ENCODE measurements around the gene ENOX2. TPM values are rescaled to one million over a fixed set of nuclear protein-coding genes. Genes with fewer than 3 reads are reported as not detected.

Gene ENOX2
- total RNA-seq, 4 donors from 2014 or later, result 10.2 to 27.0 (median 12.9) TPM

DNA sequence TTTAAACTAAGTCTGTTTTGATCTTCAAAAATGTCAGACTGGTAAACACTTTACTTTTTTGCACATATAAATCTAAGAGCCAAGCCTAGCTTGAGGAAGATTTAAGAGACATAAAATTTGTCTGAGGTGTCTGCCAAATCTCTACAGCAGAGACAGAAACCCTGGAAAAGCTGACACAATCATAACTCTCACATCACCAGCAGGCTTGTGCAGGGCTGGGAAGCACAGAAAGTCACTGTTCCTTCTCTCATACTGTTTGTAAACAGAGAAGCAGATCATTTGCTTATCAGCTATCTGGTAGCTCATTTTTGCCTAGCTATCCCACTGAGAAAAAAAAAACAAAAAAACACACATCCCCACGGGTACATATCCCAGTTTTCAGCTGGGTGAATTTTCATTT, 7.0 kb downstream of the ENOX2 start:
- DNase-seq (ENCODE audit: low spot score) (no peak), ATAC-seq (ENCODE audit: low FRiP score) (no peak)
- TF ChIP-seq, protein P1, sequence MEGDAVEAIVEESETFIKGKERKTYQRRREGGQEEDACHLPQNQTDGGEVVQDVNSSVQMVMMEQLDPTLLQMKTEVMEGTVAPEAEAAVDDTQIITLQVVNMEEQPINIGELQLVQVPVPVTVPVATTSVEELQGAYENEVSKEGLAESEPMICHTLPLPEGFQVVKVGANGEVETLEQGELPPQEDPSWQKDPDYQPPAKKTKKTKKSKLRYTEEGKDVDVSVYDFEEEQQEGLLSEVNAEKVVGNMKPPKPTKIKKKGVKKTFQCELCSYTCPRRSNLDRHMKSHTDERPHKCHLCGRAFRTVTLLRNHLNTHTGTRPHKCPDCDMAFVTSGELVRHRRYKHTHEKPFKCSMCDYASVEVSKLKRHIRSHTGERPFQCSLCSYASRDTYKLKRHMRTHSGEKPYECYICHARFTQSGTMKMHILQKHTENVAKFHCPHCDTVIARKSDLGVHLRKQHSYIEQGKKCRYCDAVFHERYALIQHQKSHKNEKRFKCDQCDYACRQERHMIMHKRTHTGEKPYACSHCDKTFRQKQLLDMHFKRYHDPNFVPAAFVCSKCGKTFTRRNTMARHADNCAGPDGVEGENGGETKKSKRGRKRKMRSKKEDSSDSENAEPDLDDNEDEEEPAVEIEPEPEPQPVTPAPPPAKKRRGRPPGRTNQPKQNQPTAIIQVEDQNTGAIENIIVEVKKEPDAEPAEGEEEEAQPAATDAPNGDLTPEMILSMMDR (IDR thresholded peaks at IDR 0.05), result no peak

DNA sequence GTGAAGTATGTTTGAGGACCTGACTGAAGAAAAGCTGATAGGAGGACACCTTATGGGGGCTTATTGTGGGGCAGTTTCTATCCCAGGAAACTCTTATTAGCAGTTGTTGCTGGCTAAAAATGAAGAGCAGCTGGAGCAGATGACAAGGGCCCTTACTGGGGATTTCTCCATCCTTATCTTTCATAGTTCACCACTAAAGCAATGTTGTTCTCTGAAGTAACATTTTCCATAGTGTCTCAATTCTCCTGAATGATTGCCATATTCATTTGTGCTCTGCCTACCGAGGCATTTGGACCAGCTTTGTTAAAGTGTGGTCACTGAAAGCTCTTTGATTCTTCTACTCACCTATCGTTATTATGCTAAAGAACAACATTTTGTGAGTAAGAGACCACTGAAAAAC, 7.7 kb downstream of the ENOX2 start:
- TF ChIP-seq, protein P1 (IDR thresholded peaks at IDR 0.05), result no peak
- ATAC-seq (ENCODE audit: low FRiP score) (no peak), DNase-seq (ENCODE audit: low spot score) (no peak)

DNA sequence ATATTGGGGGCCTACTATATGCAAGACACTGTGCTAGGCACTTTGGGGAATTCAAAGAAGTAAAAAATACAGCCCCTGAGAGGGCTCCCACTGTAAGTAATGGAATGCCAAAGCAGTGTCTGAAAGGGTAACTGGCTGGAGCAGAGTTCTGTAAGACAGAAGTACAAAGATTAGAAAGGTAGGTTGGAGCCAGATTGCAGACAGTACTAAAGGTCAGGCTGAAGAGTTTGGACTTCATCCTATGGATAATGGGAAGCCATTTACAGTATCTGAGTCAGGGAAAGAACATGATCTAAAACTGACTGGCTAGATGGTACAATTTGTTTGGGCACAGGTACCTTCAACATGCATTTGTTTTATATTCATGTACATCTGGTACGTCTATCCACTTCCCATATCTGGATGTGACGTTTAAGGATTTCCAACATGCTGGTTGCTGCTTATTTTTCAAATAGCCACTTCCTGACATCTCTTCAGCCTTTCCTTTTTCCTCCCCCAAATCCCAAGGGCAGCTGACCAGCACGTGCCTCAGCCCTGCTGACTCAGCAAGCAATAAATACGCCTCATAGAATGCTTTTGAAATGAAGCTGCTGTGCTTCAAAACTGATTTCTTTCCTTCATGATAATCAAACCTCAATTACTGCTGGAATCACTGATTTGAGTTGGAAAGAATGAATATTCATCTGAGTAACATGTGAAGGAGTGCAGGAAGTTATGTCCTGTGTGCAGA, 9.5 kb downstream of the ENOX2 start:
- no peak for ATAC-seq (ENCODE audit: low FRiP score)
- TF ChIP-seq, protein P1 (IDR thresholded peaks at IDR 0.05), result no peak
- no peak for DNase-seq (ENCODE audit: low spot score)

GRCh38 chrX:130887376-130887775, 15.6 kb downstream of the ENOX2 start:
- TF ChIP-seq, protein P1 (IDR thresholded peaks at IDR 0.05), result no peak
- ATAC-seq (ENCODE audit: low FRiP score), result no peak
- DNase-seq (ENCODE audit: low spot score), result no peak

DNA sequence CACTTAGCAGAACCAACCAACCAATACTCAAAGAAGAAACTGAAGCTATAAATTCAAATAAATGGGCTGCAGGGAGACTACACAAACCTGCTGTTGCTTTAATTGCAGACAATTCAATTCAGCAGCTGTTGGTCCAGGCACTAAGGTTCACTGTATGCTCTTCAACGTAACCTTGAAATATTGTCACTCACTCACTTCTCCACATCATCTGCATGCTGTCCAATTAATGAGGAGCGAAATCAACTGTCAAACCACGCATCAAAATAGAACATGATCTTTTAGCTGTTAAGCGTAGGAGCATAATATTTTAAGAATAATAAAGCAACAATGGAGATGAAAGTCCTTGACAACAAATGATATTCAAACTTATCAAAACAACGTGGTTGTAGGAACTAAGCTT, 17.0 kb downstream of the ENOX2 start:
- TF ChIP-seq, protein P1 (IDR thresholded peaks at IDR 0.05), result no peak
- ATAC-seq (ENCODE audit: low FRiP score) (no peak), DNase-seq (ENCODE audit: low spot score) (no peak)

GRCh38 chrX:130885508-130885907, 17.5 kb downstream of the ENOX2 start:
- no peak for DNase-seq (ENCODE audit: low spot score)
- TF ChIP-seq, protein P1 (IDR thresholded peaks at IDR 0.05), result no peak
- ATAC-seq (ENCODE audit: low FRiP score), result no peak

DNA sequence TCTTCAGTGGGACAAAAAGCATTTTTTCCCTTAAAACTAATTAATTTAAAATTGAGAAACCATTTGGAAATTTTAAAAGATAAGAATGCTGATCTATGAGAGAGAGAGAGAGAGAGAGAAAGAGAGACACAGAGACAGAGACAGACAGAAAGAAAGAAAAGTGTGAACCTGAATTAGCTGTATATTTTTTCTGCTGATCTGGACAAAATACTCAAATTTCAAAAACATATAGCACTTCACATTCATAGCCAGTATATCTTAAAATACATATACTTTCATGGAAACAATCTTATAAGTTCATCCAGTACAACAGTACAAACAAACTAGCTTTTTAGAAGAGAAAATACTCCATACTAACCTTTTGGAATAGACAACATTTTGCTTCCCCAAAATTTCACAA, 18.4 kb downstream of the ENOX2 start:
- DNase-seq (ENCODE audit: low spot score) (no peak), ATAC-seq (ENCODE audit: low FRiP score) (no peak)
- TF ChIP-seq, protein P1 (IDR thresholded peaks at IDR 0.05), result no peak
